Activated B cell treated with CpG ODN at 0.5 μM for 24 hours (primary cell): ENCODE results near the gene TTL. TPM values are rescaled to one million over a fixed set of nuclear protein-coding genes. Genes with fewer than 3 reads are reported as not detected.
"Not testable (repeated sequence)": the region's sequence is repeated elsewhere in the genome, so short reads cannot be mapped to it uniquely, and the experiment has no call there.

ENCODE experiments used
- ATAC-seq: fragments of 200-7000 bp; cut with Tn5 transposase; one replicate; pipeline ENCODE4 v1.10.0; 2021; ENCODE audit warnings: low read depth, mild to moderate bottlenecking, moderate library complexity
- CTCF ChIA-PET: fragments of 350-600 bp; sonication (Branson Sonifier 250); formaldehyde crosslinking; loops from one replicate; lab custom pipeline; 2021; ENCODE audit warnings: antibody characterized with exemption; lab: Charles Lee
- POLR2A ChIA-PET: fragments of 350-600 bp; sonication (Branson Sonifier 250); formaldehyde crosslinking; loops from one replicate; lab custom pipeline; 2021; ENCODE audit warnings: antibody characterized with exemption; lab: Charles Lee
- DNase-seq: peaks from one replicate; pipeline ENCODE4 v3.0.0; 2022
- H3K27ac Mint-ChIP-seq: one replicate; pipeline ENCODE4 v1.8.0; 2020; ENCODE audit warnings: mixed read lengths
- H3K27me3 Mint-ChIP-seq: one replicate; pipeline ENCODE4 v1.8.0; 2021; ENCODE audit warnings: mixed read lengths
- H3K36me3 Mint-ChIP-seq: one replicate; pipeline ENCODE4 v1.8.0; 2021; ENCODE audit warnings: low read depth, mixed read lengths
- H3K4me1 Mint-ChIP-seq: one replicate; pipeline ENCODE4 v1.8.0; 2021; ENCODE audit warnings: mixed read lengths
- H3K4me3 Mint-ChIP-seq: one replicate; pipeline ENCODE4 v1.8.0; 2020; ENCODE audit warnings: mild to moderate bottlenecking, mixed read lengths
- H3K9me3 Mint-ChIP-seq: one replicate; pipeline ENCODE4 v1.8.0; 2020; ENCODE audit warnings: mixed read lengths
- CTCF ChIP-seq: fragments of 200-600 bp; IDR thresholded peaks from one replicate; pipeline ENCODE4 v1.8.0; 2022; ENCODE audit warnings: antibody characterized with exemption, mild to moderate bottlenecking
- intact Hi-C: fragments of 100-400 bp; cut with micrococcal nuclease; formaldehyde crosslinking; loops from one replicate; pipeline ENCODE4 v1.15.1; 2024
- total RNA-seq: library from RNA; stranded (reverse); gene quantifications from 2 replicates; pipeline ENCODE4 v1.2.3, GENCODE V29; 2022

TTL gene
- total RNA-seq, 1 donor from 2014 or later: 20.8 TPM

GRCh38 chr2:112437405-112437831, 44.5 kb upstream of the TTL start:
- intact Hi-C loops, DNase-seq, H3K9me3 Mint-ChIP-seq, H3K4me1 Mint-ChIP-seq, CTCF ChIA-PET, POLR2A ChIA-PET, H3K27ac Mint-ChIP-seq, H3K4me3 Mint-ChIP-seq, ATAC-seq, H3K36me3 Mint-ChIP-seq: not testable (repeated sequence)
- peaks cover 14% of the 10 kb centered on the region for H3K27me3 Mint-ChIP-seq

- not testable (repeated sequence) for H3K27ac Mint-ChIP-seq, ATAC-seq, H3K36me3 Mint-ChIP-seq
Observed at GRCh38 chr2:112438603-112439261, 43.2 kb upstream of the TTL start.

GRCh38 chr2:112444256-112444655, 37.7 kb upstream of the TTL start:
- POLR2A ChIA-PET, ATAC-seq, H3K9me3 Mint-ChIP-seq, H3K27ac Mint-ChIP-seq, intact Hi-C loops, H3K4me3 Mint-ChIP-seq, H3K36me3 Mint-ChIP-seq, DNase-seq, H3K4me1 Mint-ChIP-seq, CTCF ChIA-PET: not testable (repeated sequence)
- peaks cover 10% of the 10 kb centered on the region for H3K27me3 Mint-ChIP-seq

More at GRCh38 chr2:112438603-112439261, 43.2 kb upstream of the TTL start:
- H3K9me3 Mint-ChIP-seq, POLR2A ChIA-PET, H3K4me3 Mint-ChIP-seq, intact Hi-C loops, DNase-seq, CTCF ChIA-PET, H3K4me1 Mint-ChIP-seq: not testable (repeated sequence)
- H3K27me3 Mint-ChIP-seq: peaks cover 17% of the 10 kb centered on the region

GRCh38 chr2:112449854-112450253, 32.1 kb upstream of the TTL start:
- no peak for TF ChIP-seq CTCF
- DNase-seq (no peak), ATAC-seq (no peak)
- Mint-ChIP-seq H3K9me3 (no peaks in the 10 kb centered on the region), H3K4me1 (no peaks in the 10 kb centered on the region), H3K4me3 (no peak overlapping the region), H3K36me3 (no peaks in the 10 kb centered on the region), H3K27me3 (peaks cover 2% of the 10 kb centered on the region), H3K27ac (no peak overlapping the region)
- intact Hi-C loops: no loop called here
- POLR2A ChIA-PET: no interaction called here
- CTCF ChIA-PET: no interaction called here

- no peak overlapping the region for H3K4me3 Mint-ChIP-seq
- ATAC-seq (no peak), DNase-seq (no peak)
- H3K4me1 Mint-ChIP-seq: no peaks in the 10 kb centered on the region
- POLR2A ChIA-PET: no interaction called here
- H3K27ac Mint-ChIP-seq: no peak overlapping the region
- CTCF ChIA-PET: no interaction called here
- no peaks in the 10 kb centered on the region for H3K9me3 Mint-ChIP-seq
- intact Hi-C loops: no loop called here
- peaks cover 4% of the 10 kb centered on the region for H3K27me3 Mint-ChIP-seq
- no peak for TF ChIP-seq CTCF
- H3K36me3 Mint-ChIP-seq: no peaks in the 10 kb centered on the region
Observed at GRCh38 chr2:112451317-112451716, 30.6 kb upstream of the TTL start.

- TF ChIP-seq CTCF: no peak
- Mint-ChIP-seq H3K36me3 (no peaks in the 10 kb centered on the region), H3K9me3 (no peaks in the 10 kb centered on the region), H3K4me3 (no peak overlapping the region), H3K27me3 (peaks cover 7% of the 10 kb centered on the region), H3K27ac (no peak overlapping the region), H3K4me1 (no peaks in the 10 kb centered on the region)
- ChIA-PET POLR2A (no interaction called here), CTCF (no interaction called here)
- intact Hi-C loops: no loop called here
- ATAC-seq: no peak
- DNase-seq: no peak
Observed at GRCh38 chr2:112454586-112454985, 27.4 kb upstream of the TTL start.
